Activated T-helper 1 cell treated with Interleukin-2 at 50 U/mL for 16 hours (primary cell): ENCODE data around the gene TSR1.
A peak's percentile ranks its signal among the peaks of the same experiment; 100 is the strongest.

Experiments
- DNase-seq: peaks from one replicate; pipeline ENCODE4 v3.0.0-alpha.2; 2020; ENCODE audit warnings: low read depth

TSR1 gene

GRCh38 chr17:2369039-2369438 is 32.8 kb upstream of the TSR1 start:
- no peak for DNase-seq

DNA sequence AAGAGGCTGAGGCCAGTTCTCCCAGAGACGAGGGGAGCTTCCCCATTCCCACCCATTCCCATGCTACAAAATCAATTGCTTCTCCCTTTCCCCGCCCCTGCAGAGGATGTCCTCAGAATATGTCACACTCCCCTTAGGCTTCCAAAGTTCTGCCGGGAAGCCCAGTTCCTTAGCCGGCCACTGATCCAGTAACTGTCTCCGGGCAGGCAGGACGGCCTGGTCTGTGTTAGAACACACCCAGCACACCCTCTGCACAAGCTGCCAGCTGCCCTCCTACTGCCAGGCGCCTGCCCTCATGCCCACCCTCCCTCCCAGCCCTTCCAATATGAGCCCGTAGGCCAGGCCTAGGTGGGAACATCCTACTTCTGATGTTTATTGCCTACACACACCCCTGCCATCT is 32.1 kb upstream of the TSR1 start:
- DNase-seq, result no peak

- no peak for DNase-seq
Measured at GRCh38 chr17:2366747-2367494, 30.7 kb upstream of the TSR1 start.

GRCh38 chr17:2365132-2365531 is 28.9 kb upstream of the TSR1 start:
- no peak for DNase-seq

GRCh38 chr17:2364763-2365116 is 28.5 kb upstream of the TSR1 start:
- DNase-seq, result no peak

- no peak for DNase-seq
Measured at GRCh38 chr17:2363851-2364762, 27.9 kb upstream of the TSR1 start.

DNA sequence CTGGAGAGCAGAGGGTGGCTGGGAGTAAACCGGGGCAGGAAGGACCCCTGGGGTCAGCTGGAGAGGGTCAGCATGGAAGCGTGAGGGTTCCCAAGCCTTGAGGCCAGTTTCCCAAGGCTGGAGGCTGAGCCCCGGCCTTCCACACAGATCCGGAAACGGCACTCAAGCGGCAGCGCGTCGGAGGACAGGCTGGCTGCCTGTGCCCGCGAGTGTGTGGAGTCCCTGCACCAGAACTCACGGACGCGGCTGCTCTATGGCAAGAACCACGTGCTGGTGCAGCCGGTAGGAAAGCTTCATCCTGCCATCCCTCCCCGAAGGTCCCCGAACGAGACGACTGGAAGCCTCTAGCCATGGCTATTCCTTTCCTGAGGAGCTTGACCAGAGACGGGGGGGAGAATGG is 27.1 kb upstream of the TSR1 start:
- DNase-seq, result no peak

- DNase-seq, result no peak
Measured at GRCh38 chr17:2362881-2363280, 26.6 kb upstream of the TSR1 start.

DNA sequence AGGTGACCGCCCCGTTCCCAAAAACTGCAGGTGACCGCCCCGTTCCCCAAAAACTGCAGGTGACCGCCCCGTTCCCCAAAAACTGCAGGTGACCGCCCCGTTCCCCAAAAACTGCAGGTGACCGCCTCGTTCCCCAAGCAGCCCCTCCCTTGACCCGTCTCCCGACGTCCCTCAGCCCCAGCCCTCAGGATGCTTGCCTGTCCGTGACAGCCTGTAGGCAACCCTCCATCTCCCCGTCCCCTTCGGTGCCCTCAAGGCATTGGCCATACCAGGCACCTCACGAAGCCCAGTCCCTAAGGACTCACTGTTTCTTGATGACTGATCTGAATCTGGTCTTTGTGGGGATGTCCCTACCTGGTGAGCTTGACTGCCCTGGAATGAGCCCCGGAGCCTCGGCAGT is 26.2 kb upstream of the TSR1 start:
- DNase-seq, result no peak

- no peak for DNase-seq
Measured at GRCh38 chr17:2362016-2362415, 25.8 kb upstream of the TSR1 start.

- no peak for DNase-seq
Measured at GRCh38 chr17:2361010-2361760, 24.9 kb upstream of the TSR1 start.

- DNase-seq, result no peak
Measured at GRCh38 chr17:2357931-2358434, 21.7 kb upstream of the TSR1 start.

- DNase-seq, result no peak
Measured at GRCh38 chr17:2357237-2357636, 21.0 kb upstream of the TSR1 start.

- no peak for DNase-seq
Measured at GRCh38 chr17:2354311-2354710, 18.1 kb upstream of the TSR1 start.

DNA sequence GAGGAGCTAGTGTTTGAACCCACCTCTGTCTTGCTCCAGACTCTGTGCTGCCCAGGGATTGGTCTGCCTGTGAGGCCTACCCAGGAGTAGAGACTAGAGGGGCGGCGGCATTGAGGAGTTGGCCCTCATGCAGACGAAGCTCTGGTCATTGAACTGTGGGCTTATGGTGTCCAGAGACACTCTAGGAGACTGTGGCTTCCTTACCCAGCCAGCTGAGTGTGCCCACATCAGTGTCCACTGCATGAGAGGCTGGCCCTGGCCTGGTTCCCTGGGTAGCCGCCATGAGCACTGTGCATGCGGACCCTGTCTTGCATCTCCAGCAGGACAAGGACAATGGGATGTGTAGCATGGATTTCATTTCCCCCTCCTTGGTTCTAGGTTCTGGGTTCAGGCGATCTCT is 15.0 kb upstream of the TSR1 start:
- DNase-seq, result no peak

DNA sequence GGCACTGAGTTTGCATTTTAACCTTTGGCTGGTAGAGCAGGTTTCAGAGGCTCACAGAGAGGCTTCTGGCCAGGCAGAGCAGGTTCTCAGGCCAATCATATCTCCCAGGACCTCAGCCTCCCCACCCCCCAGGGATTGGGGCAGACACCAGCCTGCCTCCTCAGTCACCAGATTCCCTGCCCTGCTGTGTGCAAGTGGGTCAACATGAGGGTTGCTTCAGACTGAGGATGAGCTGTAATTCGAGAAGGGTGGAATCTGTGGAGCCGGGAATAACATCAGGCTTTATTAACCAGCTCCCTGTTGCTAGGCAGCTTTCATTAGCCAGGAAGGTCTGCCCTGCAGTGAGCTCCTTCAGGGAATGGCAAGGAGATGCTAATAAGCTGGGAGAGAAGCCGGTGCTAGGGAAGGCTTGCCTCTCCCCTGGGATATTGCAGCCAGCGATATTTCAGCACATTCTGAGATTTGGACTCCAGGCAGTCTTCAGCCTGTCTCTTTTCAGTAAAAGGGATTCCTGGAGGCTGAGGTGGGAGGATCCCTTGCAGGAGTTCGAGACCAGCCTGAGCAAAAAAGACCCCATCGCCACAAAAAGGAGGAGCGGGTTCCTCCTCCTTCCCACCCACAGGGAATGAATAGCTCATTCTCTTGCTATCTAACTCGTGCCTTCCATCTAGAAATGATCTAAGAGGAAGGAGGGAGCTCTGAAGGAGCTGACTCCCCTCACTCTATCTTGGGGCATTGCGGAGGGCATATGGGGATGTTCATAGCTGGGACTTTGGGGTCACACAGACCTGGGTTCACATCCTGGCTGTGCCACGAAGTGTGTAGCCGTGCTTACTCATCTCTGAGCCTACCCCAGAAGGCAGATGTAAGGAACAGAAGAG is 11.8 kb upstream of the TSR1 start:
- DNase-seq, result no peak

- DNase-seq, result no peak
Measured at GRCh38 chr17:2346475-2346874, 10.2 kb upstream of the TSR1 start.

GRCh38 chr17:2344528-2344927 is 8.3 kb upstream of the TSR1 start:
- DNase-seq, result no peak

DNA sequence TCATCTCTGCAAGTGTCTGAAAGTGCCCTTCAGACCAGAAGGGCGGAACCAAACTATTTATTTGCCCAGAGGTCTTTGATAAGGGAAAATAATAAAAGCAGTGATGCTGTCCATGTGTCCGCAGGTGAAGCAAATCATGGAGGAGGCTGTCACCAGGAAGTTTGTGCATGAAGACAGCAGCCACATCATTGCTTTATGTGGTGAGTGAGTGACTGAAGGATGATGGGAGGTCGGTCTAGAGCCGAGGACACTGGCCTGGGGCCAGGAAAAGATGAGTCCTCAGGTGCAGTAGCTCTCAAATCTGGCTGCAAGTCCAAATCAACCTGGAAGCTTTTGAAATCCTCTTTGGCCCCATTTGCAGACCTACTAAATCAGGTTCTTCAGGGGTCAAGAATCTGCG is 7.2 kb upstream of the TSR1 start:
- DNase-seq, result peak; percentile 11

DNA sequence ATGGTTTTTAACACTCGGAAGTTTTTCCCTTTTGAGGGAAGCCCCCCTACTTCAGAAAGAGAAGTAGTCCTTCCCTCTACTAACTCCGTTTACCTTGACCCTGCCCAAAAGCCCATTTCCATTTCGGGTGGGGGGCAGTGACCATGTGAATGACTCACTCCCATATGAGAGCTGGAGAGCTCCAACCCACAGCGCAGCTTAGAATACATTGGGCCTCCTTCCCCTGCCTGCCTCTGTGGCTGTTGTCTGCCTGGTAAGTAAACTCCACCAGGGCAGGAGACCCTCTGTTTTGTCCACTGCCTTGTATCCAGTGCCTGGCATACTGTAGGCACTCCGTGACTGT is 2.0 kb upstream of the TSR1 start:
- DNase-seq, result no peak

DNA sequence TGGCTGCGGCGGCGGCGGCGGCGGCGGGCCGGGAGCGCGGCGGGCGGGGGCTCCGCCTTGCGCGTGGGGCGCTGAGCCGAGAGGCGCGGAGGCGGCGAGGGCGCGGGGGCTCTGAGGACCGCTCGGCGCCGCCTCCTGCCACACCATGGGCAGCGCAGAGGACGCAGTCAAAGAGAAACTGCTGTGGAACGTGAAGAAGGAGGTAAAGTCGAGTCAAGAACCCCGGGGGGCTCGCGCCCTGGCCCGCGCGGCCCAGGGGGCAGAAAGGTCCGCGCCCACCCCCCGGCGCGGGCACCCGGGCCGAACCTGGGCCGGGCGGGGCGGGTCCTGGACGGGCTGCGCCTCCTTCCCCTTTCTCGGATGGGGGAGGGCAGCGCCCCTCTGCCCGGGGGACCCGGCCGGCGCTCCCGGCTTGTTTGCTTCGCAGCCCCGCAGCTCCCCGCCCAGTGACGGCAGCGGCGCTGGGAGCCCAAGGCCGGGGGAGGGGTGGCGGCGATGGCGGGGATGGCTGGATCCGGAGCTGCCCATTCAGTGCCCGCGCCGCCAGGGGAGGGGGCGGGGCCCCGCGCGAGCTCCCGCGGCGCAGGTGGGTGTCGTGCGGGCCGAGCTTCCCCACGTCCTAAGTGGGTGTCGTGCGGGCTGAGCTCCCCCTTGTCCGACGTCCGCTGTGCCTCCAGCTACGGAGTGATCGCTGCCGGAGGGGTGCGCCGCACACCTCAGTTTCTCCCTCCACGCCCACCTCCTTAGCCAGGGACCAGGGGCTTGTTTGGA is 1.5 kb upstream of the TSR1 start:
- peak; percentile 48 for DNase-seq
